ENCODE results near the gene ARSI. TPM values are rescaled to one million over a fixed set of nuclear protein-coding genes. Genes with fewer than 3 reads are reported as not detected.
A peak's percentile ranks its signal among the peaks of the same experiment; 100 is the strongest.

ARSI gene
- total RNA-seq, 1 donor from 2014 or later: 4.2 TPM

GRCh38 chr5:150299571-150300327, 3.0 kb downstream of the ARSI start:
- Mint-ChIP-seq H3K36me3 (no peaks in the 10 kb centered on the region), H3K27me3 (ENCODE audit: insufficient read depth, low read depth) (peaks cover 9% of the 10 kb centered on the region), H3K9me3 (no peaks in the 10 kb centered on the region), H3K4me3 (no peak overlapping the region), H3K27ac (peak overlapping the region; percentile 82), H3K4me1 (peaks cover 48% of the 10 kb centered on the region)
- H3K9me3 ChIP-seq (ENCODE audit: low read depth): no peaks in the 10 kb centered on the region
- no peaks in the 10 kb centered on the region for H4K20me1 ChIP-seq (ENCODE audit: low read depth)
- H3K27me3 ChIP-seq: peaks cover 7% of the 10 kb centered on the region
- H2AFZ ChIP-seq (replicated peaks): no peak overlapping the region
- no peak for TF ChIP-seq EZH2 (IDR thresholded peaks at IDR 0.05)
- no peak for TF ChIP-seq EZH2phosphoT487 (IDR thresholded peaks at IDR 0.05)
- no peak for TF ChIP-seq CTCF (IDR thresholded peaks at IDR 0.05)
- H3K9ac ChIP-seq: no peak overlapping the region
- H3K27ac ChIP-seq: no peak overlapping the region
- no peak for DNase-seq (ENCODE audit: low spot score)
- no peaks in the 10 kb centered on the region for H3K79me2 ChIP-seq (ENCODE audit: low read depth)
- H3K4me2 ChIP-seq: peak overlapping the region; percentile 74
- peaks cover 51% of the 10 kb centered on the region for H3K4me1 ChIP-seq
- H3K4me3 ChIP-seq: no peak overlapping the region
- peaks cover 52% of the 10 kb centered on the region for H3F3A ChIP-seq (ENCODE audit: low read depth)
- H3K36me3 ChIP-seq: no peaks in the 10 kb centered on the region

- peaks cover 46% of the 10 kb centered on the region for H3K4me1 Mint-ChIP-seq
- TF ChIP-seq EZH2phosphoT487 (IDR thresholded peaks at IDR 0.05) (peak; percentile 45), EZH2 (IDR thresholded peaks at IDR 0.05) (no peak)
- Histone ChIP-seq H3K9me3 (ENCODE audit: low read depth) (no peaks in the 10 kb centered on the region), H3K27me3 (peaks cover 7% of the 10 kb centered on the region), H3K4me1 (peaks cover 44% of the 10 kb centered on the region), H4K20me1 (ENCODE audit: low read depth) (no peaks in the 10 kb centered on the region), H3K79me2 (ENCODE audit: low read depth) (no peaks in the 10 kb centered on the region), H3K27ac (no peak overlapping the region), H3K4me2 (no peak overlapping the region), H3F3A (ENCODE audit: low read depth) (peaks cover 50% of the 10 kb centered on the region), H3K36me3 (no peaks in the 10 kb centered on the region), H3K4me3 (no peak overlapping the region), H2AFZ (replicated peaks) (no peak overlapping the region), H3K9ac (no peak overlapping the region)
- peak; percentile 24 for DNase-seq (ENCODE audit: low spot score)
- no peak overlapping the region for H3K27ac Mint-ChIP-seq
- H3K4me3 Mint-ChIP-seq: no peak overlapping the region
- H3K9me3 Mint-ChIP-seq: no peaks in the 10 kb centered on the region
- peaks cover 9% of the 10 kb centered on the region for H3K27me3 Mint-ChIP-seq (ENCODE audit: insufficient read depth, low read depth)
- H3K36me3 Mint-ChIP-seq: no peaks in the 10 kb centered on the region
Measured at GRCh38 chr5:150298701-150299451, 3.8 kb downstream of the ARSI start.

GRCh38 chr5:150297934-150298595, 4.6 kb downstream of the ARSI start:
- Mint-ChIP-seq H3K9me3 (no peaks in the 10 kb centered on the region), H3K4me1 (peaks cover 45% of the 10 kb centered on the region), H3K4me3 (peak overlapping the region; percentile 33), H3K36me3 (no peaks in the 10 kb centered on the region), H3K27ac (peak overlapping the region; percentile 82), H3K27me3 (ENCODE audit: insufficient read depth, low read depth) (peaks cover 11% of the 10 kb centered on the region)
- Histone ChIP-seq H4K20me1 (ENCODE audit: low read depth) (no peaks in the 10 kb centered on the region), H3K4me3 (no peak overlapping the region), H3K4me2 (no peak overlapping the region), H3F3A (ENCODE audit: low read depth) (peaks cover 42% of the 10 kb centered on the region), H3K27ac (no peak overlapping the region), H3K4me1 (peaks cover 41% of the 10 kb centered on the region), H2AFZ (replicated peaks) (no peak overlapping the region), H3K9me3 (ENCODE audit: low read depth) (no peaks in the 10 kb centered on the region), H3K36me3 (no peaks in the 10 kb centered on the region), H3K27me3 (peaks cover 7% of the 10 kb centered on the region), H3K79me2 (ENCODE audit: low read depth) (no peaks in the 10 kb centered on the region), H3K9ac (no peak overlapping the region)
- TF ChIP-seq EZH2 (IDR thresholded peaks at IDR 0.05) (no peak), CTCF (IDR thresholded peaks at IDR 0.05) (no peak), EZH2phosphoT487 (IDR thresholded peaks at IDR 0.05) (no peak)
- DNase-seq (ENCODE audit: low spot score): no peak

All from neural progenitor cell (in vitro differentiated cells).